Measurements from ENCODE around the gene ATG12.
"Not testable (repeated sequence)": the region's sequence is repeated elsewhere in the genome, so short reads cannot be mapped to it uniquely, and the experiment has no call there.

Gene ATG12

GRCh38 chr5:115841382-115842088 is at the start of gene ATG12, which contains the start of gene AP3S1:
TSS of gene ATG12 (minus strand) at chr5:115841565. CDS start at chr5:115841552, 13 bp downstream.
TSS of gene AP3S1 (plus strand) at chr5:115841935. CDS start at chr5:115842038, 103 bp downstream.
- DNase-seq (ENCODE audit: low read depth in 1 of 2, low spot score in 1 of 2): peak; percentile 81 to 89

GRCh38 chr5:115888027-115888426 is 46.7 kb upstream of the ATG12 start:
- no peak for DNase-seq (ENCODE audit: low read depth in 1 of 2, low spot score in 1 of 2)

- DNase-seq (ENCODE audit: low read depth in 1 of 2, low spot score in 1 of 2): not testable (repeated sequence)
Measured at GRCh38 chr5:115885208-115885607, 43.8 kb upstream of the ATG12 start.

- no peak for DNase-seq (ENCODE audit: low read depth in 1 of 2, low spot score in 1 of 2)
Measured at GRCh38 chr5:115884704-115885103, 43.3 kb upstream of the ATG12 start.

GRCh38 chr5:115882434-115882833 is 41.1 kb upstream of the ATG12 start:
- not testable (repeated sequence) for DNase-seq (ENCODE audit: low read depth in 1 of 2, low spot score in 1 of 2)

- not testable (repeated sequence) for DNase-seq (ENCODE audit: low read depth in 1 of 2, low spot score in 1 of 2)
Measured at GRCh38 chr5:115877342-115877741, 36.0 kb upstream of the ATG12 start.

GRCh38 chr5:115875447-115875846 is 34.1 kb upstream of the ATG12 start:
- no peak for DNase-seq (ENCODE audit: low read depth in 1 of 2, low spot score in 1 of 2)

GRCh38 chr5:115873392-115873791 is 32.0 kb upstream of the ATG12 start:
- no peak for DNase-seq (ENCODE audit: low read depth in 1 of 2, low spot score in 1 of 2)

GRCh38 chr5:115872447-115872846 is 31.1 kb upstream of the ATG12 start:
- DNase-seq (ENCODE audit: low read depth in 1 of 2, low spot score in 1 of 2): no peak

GRCh38 chr5:115869256-115869795 is 28.0 kb upstream of the ATG12 start:
- no peak for DNase-seq (ENCODE audit: low read depth in 1 of 2, low spot score in 1 of 2)

- DNase-seq (ENCODE audit: low read depth in 1 of 2, low spot score in 1 of 2): no peak
Measured at GRCh38 chr5:115859378-115859777, 18.0 kb upstream of the ATG12 start.

- DNase-seq (ENCODE audit: low read depth in 1 of 2, low spot score in 1 of 2): no peak
Measured at GRCh38 chr5:115858396-115858795, 17.0 kb upstream of the ATG12 start.

- no peak for DNase-seq (ENCODE audit: low read depth in 1 of 2, low spot score in 1 of 2)
Measured at GRCh38 chr5:115857626-115858349, 16.4 kb upstream of the ATG12 start.

- no peak for DNase-seq (ENCODE audit: low read depth in 1 of 2, low spot score in 1 of 2)
Measured at GRCh38 chr5:115857057-115857479, 15.7 kb upstream of the ATG12 start.

- DNase-seq (ENCODE audit: low read depth in 1 of 2, low spot score in 1 of 2): no peak
Measured at GRCh38 chr5:115855959-115856358, 14.6 kb upstream of the ATG12 start.

GRCh38 chr5:115854139-115854538 is 12.8 kb upstream of the ATG12 start:
- no peak for DNase-seq (ENCODE audit: low read depth in 1 of 2, low spot score in 1 of 2)

GRCh38 chr5:115850744-115851416 is 9.5 kb upstream of the ATG12 start:
- no peak for DNase-seq (ENCODE audit: low read depth in 1 of 2, low spot score in 1 of 2)

GRCh38 chr5:115849258-115849798 is 8.0 kb upstream of the ATG12 start:
- DNase-seq (ENCODE audit: low read depth in 1 of 2, low spot score in 1 of 2): no peak

- no peak for DNase-seq (ENCODE audit: low read depth in 1 of 2, low spot score in 1 of 2)
Measured at GRCh38 chr5:115847290-115847689, 5.9 kb upstream of the ATG12 start.

GRCh38 chr5:115844321-115844817 is 3.0 kb upstream of the ATG12 start:
- DNase-seq (ENCODE audit: low read depth in 1 of 2, low spot score in 1 of 2): no peak
